ENCODE results near the gene EEF1AKMT1.

- TF ChIP-seq TAF1 (conservative IDR thresholded peaks at IDR 0.05): no peak
- TF ChIP-seq EGR1 (IDR thresholded peaks at IDR 0.05; ENCODE audit: low read depth in 2 of 2): no peak
- TF ChIP-seq, protein P1, sequence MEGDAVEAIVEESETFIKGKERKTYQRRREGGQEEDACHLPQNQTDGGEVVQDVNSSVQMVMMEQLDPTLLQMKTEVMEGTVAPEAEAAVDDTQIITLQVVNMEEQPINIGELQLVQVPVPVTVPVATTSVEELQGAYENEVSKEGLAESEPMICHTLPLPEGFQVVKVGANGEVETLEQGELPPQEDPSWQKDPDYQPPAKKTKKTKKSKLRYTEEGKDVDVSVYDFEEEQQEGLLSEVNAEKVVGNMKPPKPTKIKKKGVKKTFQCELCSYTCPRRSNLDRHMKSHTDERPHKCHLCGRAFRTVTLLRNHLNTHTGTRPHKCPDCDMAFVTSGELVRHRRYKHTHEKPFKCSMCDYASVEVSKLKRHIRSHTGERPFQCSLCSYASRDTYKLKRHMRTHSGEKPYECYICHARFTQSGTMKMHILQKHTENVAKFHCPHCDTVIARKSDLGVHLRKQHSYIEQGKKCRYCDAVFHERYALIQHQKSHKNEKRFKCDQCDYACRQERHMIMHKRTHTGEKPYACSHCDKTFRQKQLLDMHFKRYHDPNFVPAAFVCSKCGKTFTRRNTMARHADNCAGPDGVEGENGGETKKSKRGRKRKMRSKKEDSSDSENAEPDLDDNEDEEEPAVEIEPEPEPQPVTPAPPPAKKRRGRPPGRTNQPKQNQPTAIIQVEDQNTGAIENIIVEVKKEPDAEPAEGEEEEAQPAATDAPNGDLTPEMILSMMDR (IDR thresholded peaks at IDR 0.05; ENCODE audit: low read depth, low read length, missing input control): no peak
- TF ChIP-seq, protein P2, sequence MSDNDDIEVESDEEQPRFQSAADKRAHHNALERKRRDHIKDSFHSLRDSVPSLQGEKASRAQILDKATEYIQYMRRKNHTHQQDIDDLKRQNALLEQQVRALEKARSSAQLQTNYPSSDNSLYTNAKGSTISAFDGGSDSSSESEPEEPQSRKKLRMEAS (IDR thresholded peaks at IDR 0.05): no peak
- no peak for TF ChIP-seq REST (IDR thresholded peaks at IDR 0.05)
- no peak for TF ChIP-seq JUND (IDR thresholded peaks at IDR 0.05)
- no peak for TF ChIP-seq YY1 (IDR thresholded peaks at IDR 0.05)
These were observed 4.7 kb downstream of the EEF1AKMT1 start for GRCh38 chr13:20769091-20769490.

All from liver (tissue), 3 donors.